HG03442 (cell line): ENCODE data around the gene IL10RA.

ENCODE experiments used
- ATAC-seq: cut with Tn5 transposase; IDR thresholded peaks from one replicate; pipeline ENCODE4 v1.9.1; 2021; ENCODE audit warnings: mild to moderate bottlenecking, moderate library complexity; ENCODE audit not compliant: unreplicated experiment

IL10RA gene

DNA sequence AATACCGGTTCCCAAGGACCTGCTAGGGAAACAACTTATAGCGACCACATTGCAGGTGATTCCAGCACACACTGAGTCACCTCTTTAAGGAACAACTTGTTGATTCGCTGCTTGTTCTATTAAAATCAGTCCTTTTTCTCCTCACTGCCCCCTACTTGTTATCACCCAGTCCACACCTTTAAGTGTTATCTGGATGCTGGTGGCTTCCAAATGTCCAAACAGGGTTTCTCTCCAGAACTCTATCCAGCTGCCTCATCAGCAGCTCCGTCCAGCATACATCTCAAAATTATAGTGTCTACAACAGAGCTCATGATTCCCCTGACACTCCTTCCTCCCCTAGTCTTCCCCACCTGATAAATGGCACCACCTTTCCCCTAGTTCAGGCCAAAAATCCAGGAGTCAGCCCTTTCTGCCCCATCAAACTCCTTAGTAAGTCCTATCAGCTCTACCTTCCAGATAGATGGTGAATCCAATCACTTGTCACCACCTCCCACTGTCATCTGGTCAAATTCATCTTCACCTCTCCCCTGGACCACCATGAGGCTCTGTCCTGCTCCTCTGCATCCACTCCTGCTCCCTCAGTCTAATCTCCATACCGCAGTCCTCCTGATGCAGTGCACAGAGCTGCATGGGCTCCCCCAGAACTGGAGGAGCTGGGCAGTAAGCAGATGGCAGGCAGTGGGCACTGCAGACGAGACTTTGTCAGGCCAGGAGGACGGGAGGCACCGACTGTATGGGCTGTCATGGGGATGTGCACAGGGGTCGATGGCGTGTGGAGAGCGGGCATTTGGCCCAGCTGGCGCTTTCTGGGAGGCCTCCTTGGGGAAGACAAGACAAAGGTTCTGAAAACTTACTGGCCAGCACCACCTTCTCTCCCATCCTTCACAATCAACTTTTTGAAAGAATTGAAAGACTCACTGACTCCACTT lies 19.3 kb downstream of the IL10RA start:
- ATAC-seq: no peak

GRCh38 chr11:118006153-118006534 lies 19.9 kb downstream of the IL10RA start:
- ATAC-seq: no peak

- ATAC-seq: no peak
Observed at GRCh38 chr11:118007040-118007439, 20.8 kb downstream of the IL10RA start.

GRCh38 chr11:118007563-118008270 lies 21.5 kb downstream of the IL10RA start:
- ATAC-seq: peak; percentile 27

DNA sequence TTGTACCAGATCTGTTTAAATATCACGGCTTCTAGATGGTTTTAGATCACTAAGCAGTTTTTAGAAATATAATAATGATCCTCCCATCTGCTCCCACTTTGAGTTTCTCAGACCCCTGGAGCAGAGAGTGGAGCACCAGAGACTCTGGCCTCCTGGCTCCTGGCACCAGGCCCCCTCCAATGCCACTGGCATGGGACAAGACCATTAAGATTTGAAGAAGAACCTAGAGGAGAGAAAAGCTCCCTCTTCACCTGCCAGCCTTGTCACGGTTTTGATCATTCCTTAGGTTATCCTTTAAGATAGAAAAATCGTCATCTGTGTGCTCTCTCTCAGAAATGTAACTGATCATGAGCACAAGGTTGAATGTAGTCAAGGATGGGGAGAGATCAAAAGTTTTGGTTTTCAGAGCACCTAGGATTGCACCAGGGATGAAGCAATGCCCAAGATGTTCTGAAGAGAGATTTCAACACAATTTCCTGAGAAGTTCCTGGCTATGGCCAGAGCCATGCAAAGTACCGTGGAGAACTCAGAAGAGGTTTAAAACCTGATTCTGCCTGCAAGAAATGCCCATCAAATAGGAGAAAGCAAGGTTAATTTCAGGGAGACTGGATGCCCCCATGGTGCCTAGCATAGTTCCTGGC lies 22.2 kb downstream of the IL10RA start:
- ATAC-seq: no peak

DNA sequence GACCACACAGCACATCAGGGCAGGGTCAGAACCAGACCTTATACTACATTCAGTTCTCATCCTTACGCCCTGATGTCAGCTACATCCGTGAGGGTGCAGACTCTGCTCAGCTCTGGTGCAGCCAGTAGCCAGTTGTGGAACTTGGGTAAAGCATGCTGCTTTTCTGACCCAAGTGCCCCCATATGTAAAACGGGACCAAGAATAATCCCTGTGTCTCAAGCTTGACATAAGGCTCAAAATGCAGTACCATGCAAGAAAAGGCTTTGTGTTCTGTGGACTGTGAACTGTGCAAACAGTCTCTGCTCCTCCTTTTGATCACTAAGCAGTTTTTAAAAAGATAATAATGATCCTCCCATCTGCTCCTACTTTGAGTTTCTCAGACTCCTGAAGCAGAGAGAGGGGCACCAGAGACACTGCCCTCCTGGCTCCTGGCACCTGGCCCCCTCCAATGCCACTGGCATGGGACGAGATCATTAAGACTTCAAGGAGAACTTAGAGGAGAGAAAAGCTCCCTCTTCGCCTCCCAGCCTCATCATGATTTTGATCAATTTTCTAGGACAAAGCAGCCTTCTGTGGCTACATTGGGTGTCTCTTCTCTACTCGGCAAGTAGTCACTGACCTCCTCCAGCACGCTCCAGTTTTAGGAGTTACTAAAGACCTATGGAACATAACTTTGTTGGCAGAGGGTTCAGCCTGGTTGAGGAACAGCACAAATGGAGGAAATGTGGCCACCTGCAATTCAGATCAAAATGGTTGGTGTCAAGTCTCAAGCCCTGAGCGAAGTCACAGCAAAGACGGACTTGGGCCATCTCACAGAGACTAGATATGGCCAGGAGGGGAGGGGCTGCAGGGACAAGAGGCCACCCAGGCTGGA lies 23.9 kb downstream of the IL10RA start:
- ATAC-seq: no peak

GRCh38 chr11:118010738-118011461 lies 24.7 kb downstream of the IL10RA start:
- ATAC-seq: peak; percentile 81

DNA sequence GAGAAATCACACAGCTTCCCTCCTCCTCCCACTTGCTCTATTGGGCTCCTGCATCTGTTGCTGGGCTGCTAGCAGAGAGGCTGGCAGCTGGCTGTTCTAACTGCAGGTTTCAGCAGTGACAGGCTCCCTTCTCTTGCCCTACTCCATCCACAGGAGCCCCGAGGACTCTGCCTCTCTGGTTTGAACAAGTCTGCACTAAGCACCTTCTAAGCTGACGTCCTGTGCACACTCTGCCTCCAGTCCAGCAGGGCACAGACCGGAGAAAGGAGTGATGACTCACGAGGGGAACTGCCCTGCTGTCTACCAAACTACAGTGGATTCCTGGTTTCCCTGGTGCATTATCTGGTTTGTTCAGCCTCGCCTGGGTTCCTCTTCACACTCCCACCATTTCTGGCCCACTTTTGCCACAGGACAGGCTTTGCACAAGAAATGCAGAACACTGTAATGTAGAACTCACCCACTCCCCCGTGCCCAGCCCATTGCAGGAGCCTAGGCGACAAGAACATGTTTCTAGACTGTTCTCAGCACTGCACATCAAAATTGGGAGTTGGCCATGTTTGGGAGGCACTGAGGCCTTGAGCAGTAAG lies 26.0 kb downstream of the IL10RA start:
- no peak for ATAC-seq

DNA sequence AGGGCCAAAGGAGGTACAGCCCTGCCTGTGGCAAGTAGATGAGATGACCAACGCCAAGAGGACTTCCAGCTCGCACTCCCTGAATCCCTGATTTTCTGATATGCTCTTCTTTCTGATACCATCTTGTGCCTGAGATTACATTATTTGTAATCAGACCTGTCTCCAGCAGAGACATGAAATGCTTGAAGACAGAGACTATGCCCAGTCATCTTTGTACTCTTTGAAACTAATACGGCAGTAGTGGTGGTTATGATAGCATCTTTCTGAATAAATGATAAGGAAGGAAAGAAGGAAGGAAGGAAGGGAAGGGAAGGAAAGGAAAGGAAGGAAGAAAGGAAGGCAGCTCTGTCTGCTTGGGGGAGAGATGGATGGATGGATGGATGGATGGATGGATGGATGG lies 27.8 kb downstream of the IL10RA start:
- no peak for ATAC-seq

- ATAC-seq: no peak
Observed at GRCh38 chr11:118015385-118015841, 29.2 kb downstream of the IL10RA start.

GRCh38 chr11:118016104-118016503 lies 29.9 kb downstream of the IL10RA start:
- ATAC-seq: no peak

DNA sequence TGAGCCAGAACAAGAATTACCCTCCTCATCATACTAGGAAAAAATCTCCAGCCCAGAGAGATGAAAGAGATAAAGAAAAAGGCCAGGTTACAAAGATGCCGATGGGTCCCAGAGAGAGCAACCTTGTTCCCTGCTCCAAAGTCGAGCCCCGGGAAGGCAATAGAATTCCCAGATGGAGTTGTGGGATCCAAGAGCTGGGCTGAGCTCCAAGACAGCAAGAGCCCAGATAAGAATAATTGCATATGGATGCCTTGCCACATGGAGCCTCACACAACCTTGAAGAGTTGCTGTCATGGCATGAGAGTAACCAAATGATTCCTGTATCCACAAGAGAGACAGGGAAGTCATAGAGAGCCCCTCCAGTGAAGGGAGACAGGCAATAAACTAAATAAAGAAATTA lies 30.9 kb downstream of the IL10RA start:
- no peak for ATAC-seq

GRCh38 chr11:118017631-118018315 lies 31.6 kb downstream of the IL10RA start:
- ATAC-seq: no peak

GRCh38 chr11:118018401-118018800 lies 32.2 kb downstream of the IL10RA start:
- ATAC-seq: no peak

DNA sequence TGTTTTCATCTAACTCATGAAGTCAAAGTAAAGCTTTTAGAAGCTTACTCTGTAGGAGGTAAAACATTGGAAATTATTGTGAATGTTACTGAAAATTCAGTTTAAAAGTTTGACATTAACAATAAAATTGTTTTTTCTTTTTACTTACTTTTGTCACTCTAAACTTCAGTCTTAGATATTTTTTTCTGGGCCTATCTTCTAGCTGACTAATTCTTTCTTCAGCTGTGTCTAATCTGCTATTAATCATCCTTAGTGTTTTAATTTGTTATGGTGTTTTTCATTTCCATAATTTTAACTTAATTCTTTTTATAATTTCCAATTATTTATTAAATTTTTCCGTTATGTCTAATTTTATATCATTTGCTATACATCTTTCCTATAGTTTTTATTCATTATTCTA lies 35.0 kb downstream of the IL10RA start:
- ATAC-seq: no peak

- no peak for ATAC-seq
Observed at GRCh38 chr11:118027694-118028093, 41.5 kb downstream of the IL10RA start.

GRCh38 chr11:118028626-118029025 lies 42.4 kb downstream of the IL10RA start:
- no peak for ATAC-seq

GRCh38 chr11:118033443-118033842 lies 47.2 kb downstream of the IL10RA start:
- no peak for ATAC-seq

- no peak for ATAC-seq
Observed at GRCh38 chr11:118042141-118042540, 55.9 kb downstream of the IL10RA start.
